HG02588 (cell line): ENCODE results near the gene FBXL16.

Experiments used
- ATAC-seq: cut with Tn5 transposase; IDR thresholded peaks from one replicate; pipeline ENCODE4 v1.9.1; 2021; ENCODE audit warnings: mild to moderate bottlenecking, moderate library complexity; ENCODE audit not compliant: unreplicated experiment

FBXL16 gene

GRCh38 chr16:666572-666971 lies 39.0 kb downstream of the FBXL16 start:
- no peak for ATAC-seq

- no peak for ATAC-seq
Observed at GRCh38 chr16:662597-662996, 43.0 kb downstream of the FBXL16 start.

- no peak for ATAC-seq
Observed at GRCh38 chr16:662095-662494, 43.5 kb downstream of the FBXL16 start.

GRCh38 chr16:661184-661821 lies 44.3 kb downstream of the FBXL16 start:
- no peak for ATAC-seq

GRCh38 chr16:660459-661183 lies 45.0 kb downstream of the FBXL16 start:
- no peak for ATAC-seq

GRCh38 chr16:660132-660458 lies 45.5 kb downstream of the FBXL16 start:
- ATAC-seq, result no peak

GRCh38 chr16:659618-660017 lies 46.0 kb downstream of the FBXL16 start:
- ATAC-seq, result no peak

GRCh38 chr16:658679-659571 lies 46.7 kb downstream of the FBXL16 start:
- no peak for ATAC-seq

GRCh38 chr16:657487-657886 lies 48.1 kb downstream of the FBXL16 start:
- ATAC-seq, result no peak

GRCh38 chr16:654034-654433 lies 51.6 kb downstream of the FBXL16 start:
- no peak for ATAC-seq

- no peak for ATAC-seq
Observed at GRCh38 chr16:652454-653305, 52.9 kb downstream of the FBXL16 start.

- no peak for ATAC-seq
Observed at GRCh38 chr16:651844-652243, 53.8 kb downstream of the FBXL16 start.

GRCh38 chr16:649631-650030 lies 56.0 kb downstream of the FBXL16 start:
- peak; percentile 14 for ATAC-seq

GRCh38 chr16:648781-649589 lies 56.6 kb downstream of the FBXL16 start, which contains the start of gene WDR90:
TSS of gene WDR90 (plus strand) at chr16:649365. CDS start at chr16:649417, 52 bp downstream.
- peak; percentile 72 for ATAC-seq

- no peak for ATAC-seq
Observed at GRCh38 chr16:648071-648780, 57.4 kb downstream of the FBXL16 start.

GRCh38 chr16:647173-647902 lies 58.3 kb downstream of the FBXL16 start:
- no peak for ATAC-seq

GRCh38 chr16:646679-647172 lies 58.9 kb downstream of the FBXL16 start:
- no peak for ATAC-seq
